ENCODE data around the gene SNX13.

The SNX13 gene

DNA sequence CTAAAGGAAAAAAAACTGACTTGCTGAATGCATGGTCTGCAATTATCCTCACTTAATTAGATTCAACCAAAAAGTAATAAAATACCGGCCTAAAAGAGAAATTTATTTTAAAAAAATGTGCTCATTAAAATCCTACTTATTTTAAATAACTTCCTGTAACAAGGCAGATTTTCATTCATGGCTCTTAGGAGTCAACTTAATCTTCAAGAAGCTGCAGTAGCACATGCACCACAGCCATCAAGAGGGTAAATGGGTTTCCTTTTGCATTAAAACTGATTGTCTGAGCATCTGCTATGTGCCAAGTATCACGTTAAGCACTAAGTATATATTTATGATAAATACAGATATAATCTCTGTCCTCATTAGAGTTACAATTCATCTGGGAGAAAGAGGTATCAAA lies 69.9 kb downstream of the SNX13 start:
- Histone ChIP-seq H3K4me1 (ENCODE audit: insufficient read depth, low read length) (no peaks in the 10 kb centered on the region), H3K27ac (ENCODE audit: low read length) (no peak overlapping the region), H3K27me3 (ENCODE audit: insufficient read depth, low read length) (no peaks in the 10 kb centered on the region), H3K9ac (ENCODE audit: low read depth, low read length) (no peak overlapping the region), H3K36me3 (ENCODE audit: insufficient read depth, low read depth, low read length) (peaks cover 38% of the 10 kb centered on the region), H3K9me3 (ENCODE audit: insufficient read depth, low read depth, low read length) (no peaks in the 10 kb centered on the region), H3K4me3 (ENCODE audit: low read length) (no peak overlapping the region)

DNA sequence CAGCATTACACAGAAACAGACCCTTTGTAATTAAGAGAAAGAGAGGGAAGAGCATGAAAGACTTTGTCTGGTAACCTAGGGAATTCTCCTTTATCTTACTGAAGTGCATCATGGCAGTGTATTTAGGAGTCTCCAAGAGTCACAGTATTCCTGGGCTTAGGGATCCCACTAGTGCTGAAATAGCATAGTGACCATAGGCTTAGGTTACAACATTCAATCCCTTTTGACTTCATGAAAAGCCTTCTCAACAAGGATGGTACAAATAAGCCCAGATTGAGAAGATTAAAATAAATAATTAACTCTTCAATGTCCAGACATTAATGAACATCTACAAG lies 76.5 kb downstream of the SNX13 start:
- Histone ChIP-seq H3K4me3 (ENCODE audit: low read length) (no peak overlapping the region), H3K27ac (ENCODE audit: low read length) (peak overlapping the region; percentile 33), H3K27me3 (ENCODE audit: insufficient read depth, low read length) (no peaks in the 10 kb centered on the region), H3K36me3 (ENCODE audit: insufficient read depth, low read depth, low read length) (peaks cover 28% of the 10 kb centered on the region), H3K9me3 (ENCODE audit: insufficient read depth, low read depth, low read length) (no peaks in the 10 kb centered on the region), H3K9ac (ENCODE audit: low read depth, low read length) (no peak overlapping the region), H3K4me1 (ENCODE audit: insufficient read depth, low read length) (no peaks in the 10 kb centered on the region; the same call in 1 of the 2 replicates)

DNA sequence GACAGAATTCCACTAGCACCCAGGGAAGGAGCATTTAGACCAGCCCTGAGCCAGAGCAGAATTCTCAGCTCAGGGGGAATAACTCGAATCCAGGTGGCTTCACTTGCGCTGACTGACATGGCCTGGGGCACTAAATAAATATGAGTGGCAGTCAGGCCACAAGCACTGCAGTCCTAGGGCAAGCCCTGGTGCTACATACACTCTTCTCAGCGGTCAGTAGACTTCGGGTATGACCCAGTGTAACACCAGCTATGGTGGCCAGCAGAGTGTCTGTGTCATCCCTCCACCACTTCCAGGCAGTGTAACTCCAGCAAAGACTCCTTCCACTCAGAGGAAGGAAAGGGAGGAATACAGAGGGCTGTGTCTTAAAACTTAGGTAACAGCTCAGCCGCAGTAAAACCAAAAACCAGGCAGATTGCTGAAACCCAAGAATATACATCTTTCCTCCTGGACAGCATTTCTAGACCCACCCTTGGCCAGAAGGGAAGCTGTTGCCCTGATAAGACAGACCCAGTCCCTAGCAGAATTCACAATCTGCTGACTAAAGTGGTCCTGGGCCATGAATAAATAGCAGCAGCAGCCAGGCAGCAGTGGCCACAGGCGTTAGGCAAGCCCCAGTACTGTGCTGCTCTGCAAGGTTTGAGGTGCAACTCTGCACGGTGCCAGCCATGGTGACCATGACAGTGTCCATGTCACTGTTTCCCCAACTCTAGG lies 77.0 kb downstream of the SNX13 start:
- Histone ChIP-seq H3K9ac (ENCODE audit: low read depth, low read length) (no peak overlapping the region), H3K4me3 (ENCODE audit: low read length) (no peak overlapping the region), H3K27ac (ENCODE audit: low read length) (peak overlapping the region; percentile 33), H3K27me3 (ENCODE audit: insufficient read depth, low read length) (no peaks in the 10 kb centered on the region), H3K36me3 (ENCODE audit: insufficient read depth, low read depth, low read length) (peaks cover 28% of the 10 kb centered on the region), H3K9me3 (ENCODE audit: insufficient read depth, low read depth, low read length) (no peaks in the 10 kb centered on the region), H3K4me1 (ENCODE audit: insufficient read depth, low read length) (no peaks in the 10 kb centered on the region; the same call in 1 of the 2 replicates)

GRCh38 chr7:17856251-17856650 lies 84.0 kb downstream of the SNX13 start:
- no peaks in the 10 kb centered on the region for H3K4me1 ChIP-seq (ENCODE audit: insufficient read depth, low read length)
- H3K9me3 ChIP-seq (ENCODE audit: insufficient read depth, low read depth, low read length), result peaks cover 4% of the 10 kb centered on the region; the same call in 1 of the 2 replicates
- no peak overlapping the region for H3K9ac ChIP-seq (ENCODE audit: low read depth, low read length)
- no peak overlapping the region for H3K4me3 ChIP-seq (ENCODE audit: low read length)
- H3K36me3 ChIP-seq (ENCODE audit: insufficient read depth, low read depth, low read length), result peaks cover 10% of the 10 kb centered on the region; the same call in 1 of the 2 replicates
- H3K27ac ChIP-seq (ENCODE audit: low read length), result no peak overlapping the region
- no peaks in the 10 kb centered on the region for H3K27me3 ChIP-seq (ENCODE audit: insufficient read depth, low read length)

DNA sequence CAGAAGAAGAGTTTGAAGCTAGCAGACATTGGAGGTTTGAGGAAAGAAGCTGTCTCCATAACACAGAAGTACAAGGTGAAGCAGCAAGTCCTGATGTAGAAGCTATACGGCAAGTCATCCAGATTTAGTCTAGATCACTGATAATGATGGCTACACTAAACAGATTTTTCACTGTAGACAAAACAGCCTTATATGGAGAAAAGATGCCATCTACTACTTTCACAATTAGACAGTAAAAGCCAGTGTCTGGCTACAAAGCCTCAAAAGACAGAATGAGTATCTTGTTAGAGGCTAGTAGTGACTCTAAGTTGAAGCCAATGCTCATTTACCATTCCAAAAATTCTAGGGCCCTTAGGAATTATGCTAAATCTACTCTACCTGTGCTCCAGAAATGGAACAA lies 85.1 kb downstream of the SNX13 start:
- Histone ChIP-seq H3K9ac (ENCODE audit: low read depth, low read length) (no peak overlapping the region), H3K27me3 (ENCODE audit: insufficient read depth, low read length) (no peaks in the 10 kb centered on the region), H3K27ac (ENCODE audit: low read length) (no peak overlapping the region), H3K4me3 (ENCODE audit: low read length) (no peak overlapping the region), H3K36me3 (ENCODE audit: insufficient read depth, low read depth, low read length) (no peaks in the 10 kb centered on the region; the same call in 1 of the 2 replicates), H3K9me3 (ENCODE audit: insufficient read depth, low read depth, low read length) (peaks cover 4% of the 10 kb centered on the region; the same call in 1 of the 2 replicates), H3K4me1 (ENCODE audit: insufficient read depth, low read length) (no peaks in the 10 kb centered on the region)

DNA sequence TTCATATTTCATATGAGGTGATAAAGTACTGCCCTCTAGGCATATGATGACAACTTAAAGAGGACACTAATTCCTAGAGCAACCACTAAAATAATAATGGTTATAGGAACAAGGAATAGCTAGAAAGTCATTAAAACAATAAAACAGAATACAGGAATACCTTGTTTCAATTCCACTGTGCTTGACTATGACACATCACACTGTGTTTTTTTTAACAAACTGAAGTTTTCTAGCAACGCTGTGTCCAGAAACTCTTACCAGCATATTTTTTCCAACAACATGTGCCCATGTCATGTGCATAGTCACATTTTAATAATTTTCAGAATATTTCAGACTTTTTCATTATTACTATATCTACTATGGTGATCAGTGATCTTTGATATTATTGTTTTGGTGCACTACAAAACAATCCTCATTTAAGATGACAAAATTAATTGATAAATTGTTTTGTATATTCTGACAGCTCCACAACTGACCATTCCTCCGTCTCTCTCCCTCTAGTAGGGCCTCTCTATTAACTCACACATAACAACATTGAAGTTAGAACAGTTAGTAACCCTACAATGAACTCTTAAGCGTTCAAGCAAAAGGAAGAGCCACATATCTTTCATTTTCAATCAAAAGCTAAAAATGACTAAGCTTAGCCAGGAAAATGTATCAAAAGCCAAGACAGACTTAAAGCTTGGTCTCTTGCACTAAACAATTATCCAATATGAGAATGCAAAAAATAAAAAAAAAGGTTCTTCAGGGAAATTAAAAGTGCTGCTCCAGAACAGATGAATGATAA lies 85.8 kb downstream of the SNX13 start:
- Histone ChIP-seq H3K4me1 (ENCODE audit: insufficient read depth, low read length) (no peaks in the 10 kb centered on the region), H3K9ac (ENCODE audit: low read depth, low read length) (no peak overlapping the region), H3K4me3 (ENCODE audit: low read length) (no peak overlapping the region), H3K9me3 (ENCODE audit: insufficient read depth, low read depth, low read length) (peaks cover 4% of the 10 kb centered on the region; the same call in 1 of the 2 replicates), H3K27ac (ENCODE audit: low read length) (no peak overlapping the region), H3K27me3 (ENCODE audit: insufficient read depth, low read length) (no peaks in the 10 kb centered on the region), H3K36me3 (ENCODE audit: insufficient read depth, low read depth, low read length) (no peaks in the 10 kb centered on the region)

DNA sequence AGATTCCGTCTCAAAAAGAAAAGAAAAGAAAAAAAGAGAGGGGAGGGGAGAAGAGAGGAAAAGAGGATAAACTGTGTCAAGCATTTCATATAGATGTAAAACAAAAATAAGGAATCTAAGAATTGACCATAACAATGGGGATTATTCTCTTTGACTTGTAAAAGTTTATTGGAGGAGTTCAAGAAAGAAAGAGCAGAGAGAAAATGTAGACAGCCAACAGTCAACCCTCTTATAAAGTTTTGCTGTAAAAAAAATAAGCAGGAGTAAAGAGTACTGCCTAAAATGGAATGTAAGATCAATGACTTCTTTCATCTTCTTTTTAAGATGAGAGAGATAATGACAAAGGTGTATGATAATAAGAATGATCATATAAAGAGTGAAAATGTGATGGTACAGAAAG lies 87.9 kb downstream of the SNX13 start:
- H3K4me1 ChIP-seq (ENCODE audit: insufficient read depth, low read length), result no peaks in the 10 kb centered on the region
- H3K9ac ChIP-seq (ENCODE audit: low read depth, low read length), result no peak overlapping the region
- no peaks in the 10 kb centered on the region for H3K36me3 ChIP-seq (ENCODE audit: insufficient read depth, low read depth, low read length)
- no peaks in the 10 kb centered on the region for H3K27me3 ChIP-seq (ENCODE audit: insufficient read depth, low read length)
- no peak overlapping the region for H3K27ac ChIP-seq (ENCODE audit: low read length)
- H3K9me3 ChIP-seq (ENCODE audit: insufficient read depth, low read depth, low read length), result peaks cover 4% of the 10 kb centered on the region; the same call in 1 of the 2 replicates
- no peak overlapping the region for H3K4me3 ChIP-seq (ENCODE audit: low read length)

DNA sequence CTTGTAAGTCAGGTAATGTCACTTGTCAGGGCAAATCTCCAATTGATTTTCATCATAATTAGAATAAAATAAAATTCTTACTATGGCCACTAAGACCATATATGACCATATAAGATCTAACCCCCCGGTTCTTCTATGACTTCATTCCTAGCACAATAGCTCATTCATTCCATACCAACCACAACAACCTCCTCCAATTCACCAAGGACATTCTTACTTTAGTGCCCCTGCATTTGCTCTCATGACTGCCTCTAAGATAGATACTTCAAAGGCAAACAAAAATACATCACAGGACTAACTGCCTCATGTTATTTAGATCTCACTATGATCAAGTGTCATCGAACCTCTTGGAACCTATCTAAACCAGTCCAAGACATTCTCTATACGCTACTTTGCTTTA lies 90.8 kb downstream of the SNX13 start:
- no peaks in the 10 kb centered on the region for H3K4me1 ChIP-seq (ENCODE audit: insufficient read depth, low read length)
- no peaks in the 10 kb centered on the region for H3K27me3 ChIP-seq (ENCODE audit: insufficient read depth, low read length)
- no peaks in the 10 kb centered on the region for H3K9me3 ChIP-seq (ENCODE audit: insufficient read depth, low read depth, low read length)
- no peak overlapping the region for H3K4me3 ChIP-seq (ENCODE audit: low read length)
- no peaks in the 10 kb centered on the region for H3K36me3 ChIP-seq (ENCODE audit: insufficient read depth, low read depth, low read length)
- no peak overlapping the region for H3K27ac ChIP-seq (ENCODE audit: low read length)
- H3K9ac ChIP-seq (ENCODE audit: low read depth, low read length), result no peak overlapping the region

- Histone ChIP-seq H3K9ac (ENCODE audit: low read depth, low read length) (no peak overlapping the region), H3K36me3 (ENCODE audit: insufficient read depth, low read depth, low read length) (no peaks in the 10 kb centered on the region), H3K4me1 (ENCODE audit: insufficient read depth, low read length) (no peaks in the 10 kb centered on the region), H3K4me3 (ENCODE audit: low read length) (no peak overlapping the region), H3K9me3 (ENCODE audit: insufficient read depth, low read depth, low read length) (no peaks in the 10 kb centered on the region), H3K27me3 (ENCODE audit: insufficient read depth, low read length) (no peaks in the 10 kb centered on the region), H3K27ac (ENCODE audit: low read length) (no peak overlapping the region)
Observed at GRCh38 chr7:17848516-17848915, 91.8 kb downstream of the SNX13 start.

DNA sequence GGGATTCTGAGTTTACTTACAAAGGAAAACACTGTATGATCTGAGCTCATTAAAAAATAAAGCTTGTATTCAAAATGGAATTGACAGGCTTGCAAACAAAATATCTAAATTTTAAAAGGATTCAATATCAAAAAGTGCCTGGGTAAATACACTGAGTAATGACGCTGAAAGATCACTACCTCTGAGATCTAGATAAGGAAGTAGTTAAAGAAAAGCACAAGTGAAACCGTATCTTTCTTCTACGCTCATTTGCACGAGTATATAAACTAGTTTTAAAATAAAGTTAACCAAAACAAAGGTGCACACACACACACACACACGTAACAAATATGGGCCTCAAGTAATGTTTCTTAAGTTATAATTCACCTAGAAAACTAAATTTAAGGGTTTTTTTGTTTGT lies 93.4 kb downstream of the SNX13 start:
- Histone ChIP-seq H3K27ac (ENCODE audit: low read length) (no peak overlapping the region), H3K9ac (ENCODE audit: low read depth, low read length) (no peak overlapping the region), H3K4me3 (ENCODE audit: low read length) (no peak overlapping the region), H3K4me1 (ENCODE audit: insufficient read depth, low read length) (no peaks in the 10 kb centered on the region), H3K27me3 (ENCODE audit: insufficient read depth, low read length) (no peaks in the 10 kb centered on the region), H3K9me3 (ENCODE audit: insufficient read depth, low read depth, low read length) (no peaks in the 10 kb centered on the region), H3K36me3 (ENCODE audit: insufficient read depth, low read depth, low read length) (no peaks in the 10 kb centered on the region)

- no peak overlapping the region for H3K9ac ChIP-seq (ENCODE audit: low read depth, low read length)
- H3K4me1 ChIP-seq (ENCODE audit: insufficient read depth, low read length), result peaks cover 3% of the 10 kb centered on the region; the same call in 1 of the 2 replicates
- no peaks in the 10 kb centered on the region for H3K27me3 ChIP-seq (ENCODE audit: insufficient read depth, low read length)
- H3K9me3 ChIP-seq (ENCODE audit: insufficient read depth, low read depth, low read length), result no peaks in the 10 kb centered on the region
- no peak overlapping the region for H3K27ac ChIP-seq (ENCODE audit: low read length)
- H3K4me3 ChIP-seq (ENCODE audit: low read length), result no peak overlapping the region
- no peaks in the 10 kb centered on the region for H3K36me3 ChIP-seq (ENCODE audit: insufficient read depth, low read depth, low read length)
Observed at GRCh38 chr7:17845197-17845547, 95.1 kb downstream of the SNX13 start.
